Bronchial epithelial cell (primary cell): ENCODE measurements around the gene IL1R2. TPM values are rescaled to one million over a fixed set of nuclear protein-coding genes. Genes with fewer than 3 reads are reported as not detected.

Source experiments
- DNase-seq: peaks from one replicate; pipeline ENCODE4 v3.0.0-alpha.2; 2010; ENCODE audit warnings: low read depth
- FAIRE-seq: peaks from 2 replicates; lab custom pipeline; 2011; peaks lifted over from hg19 to GRCh38; lab: Jason Lieb, UNC
- H3K27me3 ChIP-seq: 2 replicates; pipeline ENCODE4 v1.5.1; 2011; ENCODE audit warnings: low read length; ENCODE audit not compliant: control insufficient read depth, insufficient read depth
- H3K36me3 ChIP-seq: 2 replicates; pipeline ENCODE4 v1.5.1; 2011; ENCODE audit warnings: low read length; ENCODE audit not compliant: control insufficient read depth, insufficient read depth
- H3K4me3 ChIP-seq: 2 replicates; pipeline ENCODE4 v1.5.1; 2011; ENCODE audit warnings: mild to moderate bottlenecking, low read depth, low read length, control low read depth
- total RNA-seq: library from RNA; depleted of rRNA; stranded (reverse); fragments of >200 nt; gene quantifications from 2 replicates; pipeline ENCODE4 v1.2.1, GENCODE V29; 2014
- TF ChIP-seq, protein P1 (sequence below): IDR thresholded peaks from 2 replicates; pipeline ENCODE4 v1.5.1; 2011; ENCODE audit warnings: mild to moderate bottlenecking, moderate library complexity, low read length, control low read depth, inconsistent platforms; ENCODE audit not compliant: insufficient read depth, severe bottlenecking

The IL1R2 gene
- total RNA-seq, 1 donor from 2014 or later = not detected

DNA sequence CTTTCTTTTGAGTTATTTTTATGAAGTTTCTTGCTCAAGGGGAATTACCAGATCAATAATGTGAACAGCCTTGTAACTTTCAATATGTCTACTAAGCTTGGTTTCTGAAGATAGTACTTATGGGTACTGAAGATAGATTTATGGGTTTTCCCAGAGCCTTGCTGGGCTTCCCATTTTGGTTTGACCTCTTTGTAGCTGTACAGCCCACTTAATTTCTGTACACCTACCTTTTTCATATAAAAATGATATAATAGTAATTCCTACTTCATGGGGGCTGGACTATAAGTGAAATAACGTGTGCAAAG, 22.2 kb downstream of the IL1R2 start:
- TF ChIP-seq, protein P1, sequence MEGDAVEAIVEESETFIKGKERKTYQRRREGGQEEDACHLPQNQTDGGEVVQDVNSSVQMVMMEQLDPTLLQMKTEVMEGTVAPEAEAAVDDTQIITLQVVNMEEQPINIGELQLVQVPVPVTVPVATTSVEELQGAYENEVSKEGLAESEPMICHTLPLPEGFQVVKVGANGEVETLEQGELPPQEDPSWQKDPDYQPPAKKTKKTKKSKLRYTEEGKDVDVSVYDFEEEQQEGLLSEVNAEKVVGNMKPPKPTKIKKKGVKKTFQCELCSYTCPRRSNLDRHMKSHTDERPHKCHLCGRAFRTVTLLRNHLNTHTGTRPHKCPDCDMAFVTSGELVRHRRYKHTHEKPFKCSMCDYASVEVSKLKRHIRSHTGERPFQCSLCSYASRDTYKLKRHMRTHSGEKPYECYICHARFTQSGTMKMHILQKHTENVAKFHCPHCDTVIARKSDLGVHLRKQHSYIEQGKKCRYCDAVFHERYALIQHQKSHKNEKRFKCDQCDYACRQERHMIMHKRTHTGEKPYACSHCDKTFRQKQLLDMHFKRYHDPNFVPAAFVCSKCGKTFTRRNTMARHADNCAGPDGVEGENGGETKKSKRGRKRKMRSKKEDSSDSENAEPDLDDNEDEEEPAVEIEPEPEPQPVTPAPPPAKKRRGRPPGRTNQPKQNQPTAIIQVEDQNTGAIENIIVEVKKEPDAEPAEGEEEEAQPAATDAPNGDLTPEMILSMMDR = no peak
- H3K4me3 ChIP-seq = no peak overlapping the region
- no peaks in the 10 kb centered on the region for H3K36me3 ChIP-seq
- no peak for DNase-seq
- FAIRE-seq = no peak
- no peaks in the 10 kb centered on the region for H3K27me3 ChIP-seq

DNA sequence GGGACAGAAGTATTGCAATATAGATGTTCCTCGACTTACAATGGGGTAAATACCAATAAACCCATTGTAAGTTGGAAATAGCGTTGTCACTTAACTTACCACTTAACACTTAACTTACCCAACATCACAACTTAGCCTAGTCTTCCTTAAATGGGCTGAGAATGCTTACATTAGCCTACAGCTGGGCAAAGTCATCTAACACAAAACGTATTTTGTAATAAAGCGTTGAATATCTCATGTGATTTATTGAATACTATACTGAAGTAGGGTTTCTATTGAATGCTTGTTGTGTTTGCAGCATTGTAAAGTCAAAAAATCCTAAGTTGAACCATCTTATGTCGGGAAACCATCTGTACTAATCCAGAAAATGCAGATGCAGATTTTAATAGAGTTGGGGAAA, 23.6 kb downstream of the IL1R2 start:
- Histone ChIP-seq H3K27me3 (no peaks in the 10 kb centered on the region), H3K36me3 (no peaks in the 10 kb centered on the region), H3K4me3 (no peak overlapping the region)
- DNase-seq = no peak
- TF ChIP-seq, protein P1 = no peak
- FAIRE-seq = no peak

DNA sequence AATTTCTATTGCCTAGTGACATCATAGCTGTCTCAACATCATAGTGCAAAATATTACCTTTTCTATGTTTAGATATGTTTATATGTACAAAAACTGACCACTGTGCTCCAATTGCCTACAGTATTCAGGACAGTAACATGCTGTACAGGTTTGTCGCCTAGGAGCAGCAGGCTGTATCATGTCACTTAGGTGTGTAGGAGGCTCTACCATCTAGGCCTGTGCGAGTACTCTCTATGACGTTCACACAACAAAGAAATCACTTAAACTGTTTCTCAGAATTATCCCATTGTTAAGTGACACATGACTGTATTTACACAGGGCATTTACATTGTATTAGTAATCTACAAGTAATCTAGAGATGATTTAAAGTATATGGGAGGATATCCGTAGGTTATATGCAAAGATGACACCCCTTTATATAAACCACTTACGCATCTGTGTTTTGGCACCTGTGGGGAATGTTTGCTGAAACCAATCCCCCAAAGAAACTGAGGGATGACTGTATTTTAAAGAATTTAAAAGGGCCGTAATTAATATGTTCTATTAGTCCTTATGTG, 24.7 kb downstream of the IL1R2 start:
- FAIRE-seq = no peak
- TF ChIP-seq, protein P1 = no peak

DNA sequence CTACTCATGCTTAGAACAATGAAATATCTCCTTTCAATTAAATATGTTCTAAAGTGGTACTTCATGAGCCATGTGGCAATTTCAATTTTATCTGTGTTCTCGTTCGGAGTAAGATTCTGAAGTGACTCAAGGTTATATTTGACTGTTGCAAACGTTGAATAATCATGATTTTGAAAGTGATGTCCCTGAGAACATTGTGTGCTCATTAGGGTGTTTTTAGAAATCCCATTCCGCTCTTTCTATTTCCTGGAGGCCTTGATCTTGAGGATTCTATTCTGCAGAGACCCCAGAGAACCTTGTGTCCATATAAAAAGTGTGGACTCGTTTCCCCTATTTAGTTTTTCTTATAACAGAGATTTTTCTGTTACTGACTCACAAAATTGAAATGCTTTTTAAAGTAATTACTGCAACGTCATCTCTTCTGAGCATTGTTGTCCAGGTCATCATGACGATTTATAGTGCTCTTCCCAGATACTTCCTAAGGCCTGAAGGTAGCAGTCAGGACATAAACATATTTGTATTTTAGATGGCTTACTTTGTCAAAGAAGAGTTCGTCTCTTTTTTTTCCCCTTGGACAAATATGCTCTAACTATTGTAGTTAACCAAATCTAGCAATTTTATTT, 27.2 kb downstream of the IL1R2 start:
- Histone ChIP-seq H3K36me3 (no peaks in the 10 kb centered on the region), H3K27me3 (no peaks in the 10 kb centered on the region), H3K4me3 (no peak overlapping the region)
- FAIRE-seq (no peak), DNase-seq (no peak)
- TF ChIP-seq, protein P1 = no peak

More for the DNA sequence above, 24.7 kb downstream of the IL1R2 start:
- peak; percentile 80 for DNase-seq
- no peaks in the 10 kb centered on the region for H3K36me3 ChIP-seq
- H3K27me3 ChIP-seq = no peaks in the 10 kb centered on the region
- no peak overlapping the region for H3K4me3 ChIP-seq

DNA sequence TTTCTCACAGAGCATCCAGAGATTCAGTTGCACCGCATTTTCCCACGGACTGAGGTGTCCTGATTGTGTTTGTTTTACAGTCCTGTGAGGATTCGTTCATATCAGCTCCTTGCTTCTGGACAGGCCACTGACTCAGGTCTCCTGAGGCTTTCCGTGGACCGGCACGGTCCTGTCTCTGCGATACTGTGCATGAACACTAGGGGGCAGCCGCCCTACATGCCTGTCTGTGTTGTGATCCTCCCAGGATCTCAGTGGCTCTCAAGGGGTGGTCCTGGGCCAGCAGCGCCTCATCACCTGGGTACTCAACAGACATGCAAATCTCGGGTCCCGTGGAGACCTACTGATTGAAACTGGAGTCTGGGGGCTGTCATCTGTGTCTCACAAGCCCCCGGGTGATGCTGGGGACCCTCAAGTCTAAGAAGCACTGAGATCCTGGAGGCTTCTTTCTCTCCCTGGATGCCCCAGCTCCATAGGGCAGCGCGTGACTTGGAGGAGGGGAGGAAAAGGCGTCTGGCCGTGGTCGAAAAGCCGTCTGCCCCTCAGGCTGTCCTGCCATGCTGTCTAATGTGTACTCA, 28.9 kb downstream of the IL1R2 start:
- TF ChIP-seq, protein P1 = peak; percentile 99
- DNase-seq (peak; percentile 67), FAIRE-seq (no peak)
- H3K36me3 ChIP-seq = no peaks in the 10 kb centered on the region
- no peaks in the 10 kb centered on the region for H3K27me3 ChIP-seq
- no peak overlapping the region for H3K4me3 ChIP-seq
